GM03348 (cell line): ENCODE data around the gene TIGAR.

Experiments used
- DNase-seq: peaks from one replicate; pipeline ENCODE4 v3.0.0; 2012; ENCODE audit warnings: low spot score

TIGAR gene

DNA sequence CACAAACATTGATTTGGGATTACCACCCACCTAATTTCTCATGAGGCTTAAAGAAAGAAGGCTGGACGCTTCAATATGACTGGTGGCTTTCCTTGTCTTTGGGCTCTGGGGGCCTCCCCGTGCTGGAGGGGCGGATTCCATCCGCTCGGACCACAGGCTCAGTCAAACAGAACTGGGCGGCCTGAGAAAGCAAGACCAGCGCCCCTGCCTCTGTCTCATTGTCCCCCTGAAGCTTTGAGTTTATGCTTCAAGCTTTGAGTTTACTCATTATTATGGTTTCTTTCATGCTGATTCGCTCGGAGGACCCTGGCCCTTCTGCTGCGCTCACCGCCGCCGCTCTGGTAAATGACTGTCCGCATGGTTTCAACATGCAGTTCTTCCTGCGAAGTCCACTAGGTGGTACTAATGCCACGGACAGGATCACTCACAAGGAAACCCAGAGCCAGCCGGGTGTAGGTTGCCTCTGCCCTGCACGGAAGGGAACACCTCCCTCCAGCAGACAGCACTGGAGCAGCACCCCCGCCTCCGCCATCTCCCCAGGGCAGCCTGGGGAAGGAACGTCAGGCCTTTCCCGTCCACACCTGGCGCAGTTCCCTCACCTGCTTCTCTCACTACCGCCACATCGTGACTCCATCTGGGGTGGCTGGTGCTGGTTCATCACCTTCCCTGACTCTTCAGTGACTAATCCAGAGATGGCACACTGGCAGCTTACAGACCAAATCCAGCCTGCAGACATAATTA, 13.2 kb upstream of the TIGAR start:
- DNase-seq: peak; percentile 84

DNA sequence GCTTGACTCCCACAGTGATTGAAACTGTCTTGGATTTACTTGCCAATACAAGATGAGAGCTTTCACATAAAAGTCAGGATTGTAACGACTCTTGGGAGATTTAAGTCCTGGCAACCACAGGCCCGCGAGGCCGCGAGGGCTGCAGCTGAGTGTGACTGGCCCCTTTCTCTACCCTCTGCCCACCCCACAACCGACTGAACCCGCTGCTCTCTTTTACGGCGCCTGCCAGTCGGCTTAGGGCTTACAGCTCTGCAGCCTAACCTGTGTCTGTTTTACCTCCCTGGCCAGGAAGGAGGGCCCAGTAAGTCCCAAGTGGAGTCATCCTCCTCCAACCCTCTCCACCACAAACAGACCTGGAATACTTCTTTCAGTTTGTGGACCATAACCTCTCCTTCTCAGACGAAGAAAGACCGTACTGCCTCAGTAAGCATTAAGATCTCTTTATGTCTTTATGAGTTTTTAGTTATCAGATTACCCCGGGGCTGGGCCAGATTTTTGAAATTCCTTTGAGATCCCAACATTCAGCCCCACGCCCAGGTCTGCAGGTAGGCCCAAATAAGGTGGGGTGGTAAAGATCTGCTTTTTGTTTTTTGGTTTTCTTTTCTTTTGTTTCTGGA, 12.6 kb upstream of the TIGAR start:
- DNase-seq: no peak

DNA sequence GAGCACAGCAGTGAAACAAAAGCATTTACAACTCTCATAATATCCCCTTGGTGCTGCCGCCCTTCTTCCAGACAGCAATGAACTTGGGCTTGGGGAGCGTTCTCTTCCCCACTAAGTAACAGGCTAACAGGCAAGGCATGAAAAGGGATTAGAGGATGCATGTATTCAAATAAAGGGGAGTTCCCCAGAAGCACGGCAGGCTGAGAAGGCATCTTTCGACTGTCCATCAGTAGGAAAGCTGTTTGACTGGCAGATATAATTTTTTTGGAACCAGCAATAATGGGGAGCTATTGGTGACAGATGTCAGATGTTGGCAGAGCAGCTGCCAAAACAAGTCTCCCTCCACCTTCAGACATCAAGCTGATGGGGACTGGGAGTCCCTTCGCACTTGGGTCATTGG, 9.2 kb upstream of the TIGAR start:
- DNase-seq: no peak

DNA sequence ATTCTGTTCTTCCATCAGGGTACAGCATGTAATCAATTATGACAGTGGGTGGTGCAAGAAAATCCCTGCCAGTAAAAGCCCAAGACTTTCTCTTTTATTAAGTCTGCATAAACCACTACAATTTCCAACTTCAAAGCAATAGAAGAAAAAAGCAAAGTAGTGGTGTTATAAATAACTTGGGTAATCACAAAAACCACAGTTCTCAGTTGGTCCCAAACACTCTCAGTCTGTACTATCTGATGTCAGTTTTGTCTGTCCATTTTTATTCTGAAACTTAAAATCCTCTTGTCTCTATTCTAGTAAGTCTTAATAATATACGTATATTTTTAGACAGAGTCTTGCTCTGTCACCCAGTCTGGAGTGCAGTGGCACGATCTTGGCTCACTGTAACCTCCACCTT, 8.8 kb upstream of the TIGAR start:
- no peak for DNase-seq

DNA sequence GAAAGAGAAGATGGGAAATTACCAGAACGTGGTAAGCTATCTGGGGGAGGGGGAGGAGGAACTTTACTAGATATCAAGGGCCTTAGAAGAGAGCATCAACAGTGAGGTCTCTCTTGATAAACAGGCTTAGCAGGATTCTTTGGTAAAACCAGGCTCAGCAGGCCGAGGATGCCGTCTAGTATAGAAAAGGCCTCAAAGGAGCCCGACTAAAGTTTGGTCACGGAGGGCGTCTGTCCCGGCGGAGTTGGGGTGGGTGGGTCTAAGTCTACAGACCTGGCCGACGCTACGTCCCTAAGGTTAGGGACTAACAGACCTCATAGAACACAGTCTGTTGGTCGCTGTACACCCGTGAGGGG, 538 bp upstream of the TIGAR start:
- DNase-seq: no peak

DNA sequence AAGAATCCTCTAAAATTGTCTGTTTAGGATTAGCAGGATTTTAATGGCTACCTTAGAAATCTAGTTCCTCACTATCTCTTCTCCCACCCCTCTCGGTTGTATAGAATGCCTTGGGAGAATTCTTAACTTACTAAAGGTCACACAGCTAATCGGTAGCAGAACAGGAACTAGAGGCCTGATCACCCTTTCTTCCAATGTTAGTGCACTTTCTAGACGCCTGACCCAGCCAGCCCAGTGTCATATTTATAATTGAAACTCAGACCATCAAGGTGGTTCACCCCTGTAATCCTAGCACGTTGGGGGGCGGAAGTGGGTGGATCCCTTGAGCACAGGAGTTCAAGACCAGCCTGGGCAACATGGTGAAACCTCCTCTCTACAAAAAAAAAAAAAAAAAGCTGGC, 1.7 kb downstream of the TIGAR start:
- DNase-seq: no peak

DNA sequence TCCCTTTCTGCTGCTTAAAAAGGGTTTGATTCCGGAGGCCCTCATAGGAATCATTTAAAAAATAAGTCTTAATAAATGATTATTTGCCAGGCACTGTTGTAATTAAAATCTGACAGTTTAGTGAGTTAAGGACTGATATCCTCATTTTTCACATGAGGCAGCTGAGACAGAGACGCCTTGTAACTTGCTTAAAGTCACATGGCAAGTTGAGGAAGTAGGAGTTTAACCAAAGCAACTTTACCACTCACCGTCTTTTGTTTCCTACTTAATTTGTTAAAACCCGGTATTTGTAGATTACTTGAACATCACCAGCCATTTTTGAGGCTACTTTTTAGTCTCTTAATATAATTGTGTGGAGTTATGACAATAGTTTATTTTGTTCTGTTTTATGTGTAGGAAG, 2.4 kb downstream of the TIGAR start:
- DNase-seq: no peak

DNA sequence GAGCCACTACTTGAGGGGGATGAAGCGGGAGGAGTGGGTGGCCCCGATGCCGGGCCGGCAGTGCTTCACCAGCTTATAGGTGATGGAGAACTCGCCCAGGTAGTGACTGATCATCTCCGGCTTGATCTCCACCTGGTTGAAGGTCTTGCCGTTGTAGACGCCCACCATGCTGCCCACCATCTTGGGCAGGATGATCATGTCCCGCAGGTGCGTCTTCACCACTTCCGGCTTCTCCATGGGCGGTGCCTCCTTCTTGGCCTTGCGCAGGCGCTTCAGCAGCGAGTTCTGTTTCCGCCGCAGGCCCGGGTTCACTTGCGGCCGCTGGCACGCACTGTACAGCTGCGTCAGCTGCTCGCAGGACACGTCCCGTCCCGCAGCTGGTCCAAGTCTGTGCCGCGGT, 3.4 kb downstream of the TIGAR start:
- DNase-seq: no peak

DNA sequence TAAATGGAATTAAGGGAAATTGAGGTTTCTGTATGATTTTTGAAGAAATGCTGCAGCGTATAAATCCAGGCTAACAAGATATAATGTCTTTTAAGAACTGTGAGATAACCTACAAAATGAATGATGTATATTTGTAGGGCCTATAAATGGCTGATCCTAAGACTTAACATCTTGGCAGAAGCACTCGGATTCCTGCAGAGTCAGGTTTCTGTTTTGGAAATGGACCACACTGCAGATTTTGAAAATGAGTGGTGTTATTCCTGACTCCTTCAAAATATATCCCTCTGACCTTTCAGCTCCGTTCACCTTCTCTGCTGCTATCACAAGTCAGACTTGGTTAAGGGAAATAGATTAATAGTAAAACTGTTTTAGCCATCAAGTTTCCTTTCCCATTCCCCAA, 5.0 kb downstream of the TIGAR start:
- no peak for DNase-seq

DNA sequence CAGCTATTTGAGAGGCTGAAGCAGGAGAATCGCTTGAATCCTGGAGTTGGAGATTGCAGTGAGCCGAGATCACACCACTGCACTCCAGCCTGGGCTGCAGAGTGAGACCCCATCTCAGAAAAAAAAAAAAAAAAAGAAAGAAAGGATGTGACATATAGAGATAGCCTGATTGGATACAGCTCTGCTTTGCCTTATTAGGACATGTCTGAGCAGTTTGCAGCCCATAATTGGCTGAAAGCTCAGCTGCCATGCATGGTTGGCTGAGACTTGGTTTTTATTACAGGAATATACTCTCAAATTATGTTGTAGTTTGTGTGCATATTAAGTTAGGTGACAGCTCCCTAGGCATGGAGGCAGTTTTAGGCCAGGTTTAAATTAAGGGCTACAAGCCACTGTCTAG, 6.3 kb downstream of the TIGAR start:
- no peak for DNase-seq

DNA sequence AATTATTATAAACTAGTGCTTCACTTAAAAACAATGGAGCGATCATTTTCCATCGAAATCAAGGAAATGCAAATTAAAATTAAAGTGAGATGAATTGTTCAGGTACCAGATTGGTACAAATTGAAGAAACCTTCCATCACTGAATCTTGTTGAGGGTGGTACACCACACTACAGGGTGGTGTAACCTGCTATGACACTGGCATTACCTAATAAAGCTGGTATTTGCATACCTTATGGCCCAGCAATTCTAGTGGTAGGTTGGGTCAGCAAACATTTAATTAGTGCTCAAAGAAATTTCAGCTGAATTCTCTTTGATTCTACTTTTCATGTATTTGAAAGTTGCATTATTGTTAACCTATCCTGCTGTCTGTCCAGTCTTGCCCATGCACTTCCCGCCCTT, 9.2 kb downstream of the TIGAR start:
- DNase-seq: no peak

DNA sequence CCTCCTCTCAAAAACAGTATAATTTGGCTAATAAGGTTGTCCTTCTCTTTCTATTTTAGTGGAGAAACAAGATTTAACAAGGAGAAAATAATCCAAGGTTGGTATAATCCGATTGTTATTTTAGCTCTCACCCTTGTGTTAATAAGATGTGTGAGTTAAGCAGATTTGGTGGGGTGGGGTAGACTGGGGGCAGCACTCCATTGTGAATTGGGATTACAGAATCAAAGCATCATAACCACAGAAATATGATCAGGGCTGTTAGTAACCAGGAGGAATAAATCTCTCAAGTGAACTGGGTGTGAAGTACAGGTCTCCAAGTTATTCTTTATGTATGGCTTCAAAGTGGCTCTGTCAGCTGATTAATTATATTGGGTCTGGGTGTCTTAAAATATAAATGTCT, 10.2 kb downstream of the TIGAR start:
- DNase-seq: no peak

DNA sequence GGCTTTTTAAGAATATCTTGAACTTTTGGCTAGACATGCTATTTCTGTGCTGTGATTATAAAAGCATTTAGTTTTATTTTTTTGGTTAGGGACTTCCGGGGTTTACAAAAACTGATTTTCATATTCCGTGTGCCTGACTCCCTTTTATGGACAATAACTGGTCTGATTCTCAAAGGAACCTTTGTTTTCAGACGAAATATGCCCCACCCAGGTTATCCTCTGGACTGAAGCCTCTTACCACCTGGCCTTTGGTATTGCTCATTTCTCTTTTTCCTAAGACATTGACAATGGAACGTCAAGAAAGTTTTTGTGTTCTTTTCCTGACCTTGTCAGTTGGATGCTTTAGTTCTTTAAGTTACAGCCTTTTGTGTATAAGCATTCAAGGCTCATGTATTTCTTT, 10.8 kb downstream of the TIGAR start:
- DNase-seq: no peak

DNA sequence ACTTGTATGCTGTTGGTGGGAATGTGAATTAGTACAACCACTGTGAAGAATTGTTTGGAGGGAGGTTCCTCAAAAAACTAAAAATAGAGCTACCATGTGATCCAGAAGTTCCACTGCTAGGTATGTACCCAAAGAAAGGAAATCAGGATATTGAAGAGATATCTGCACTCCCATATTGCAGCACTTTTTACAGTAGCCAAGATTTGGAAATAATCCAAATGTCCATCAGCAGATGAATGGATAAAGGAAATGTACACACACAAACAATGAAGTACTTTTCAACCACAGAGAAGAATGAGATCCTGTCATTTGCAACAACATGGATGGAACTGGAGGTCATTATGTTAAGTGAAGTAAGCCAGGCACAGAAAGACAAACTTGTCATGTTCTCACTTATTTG, 25.9 kb downstream of the TIGAR start:
- DNase-seq: no peak

DNA sequence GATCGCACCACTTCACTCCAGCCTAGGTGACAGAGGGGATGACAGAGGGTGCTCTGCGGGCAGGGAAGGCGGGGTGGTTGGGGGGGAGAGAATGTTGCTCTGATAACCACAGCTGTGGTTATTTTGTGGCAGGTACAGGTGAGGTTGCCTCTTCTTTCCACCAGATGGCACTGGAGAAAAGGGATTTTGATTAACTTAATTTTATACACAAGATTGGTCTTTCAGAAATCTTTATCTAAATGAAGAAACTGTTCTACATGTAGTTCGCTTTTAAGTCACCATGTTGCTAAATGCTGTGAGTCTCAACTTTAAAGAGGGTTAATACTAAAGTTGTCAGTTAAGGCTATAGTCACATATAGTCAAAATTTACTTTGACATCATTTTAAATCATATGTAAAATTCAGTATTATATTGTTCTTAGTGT, 32.8 kb downstream of the TIGAR start:
- no peak for DNase-seq

DNA sequence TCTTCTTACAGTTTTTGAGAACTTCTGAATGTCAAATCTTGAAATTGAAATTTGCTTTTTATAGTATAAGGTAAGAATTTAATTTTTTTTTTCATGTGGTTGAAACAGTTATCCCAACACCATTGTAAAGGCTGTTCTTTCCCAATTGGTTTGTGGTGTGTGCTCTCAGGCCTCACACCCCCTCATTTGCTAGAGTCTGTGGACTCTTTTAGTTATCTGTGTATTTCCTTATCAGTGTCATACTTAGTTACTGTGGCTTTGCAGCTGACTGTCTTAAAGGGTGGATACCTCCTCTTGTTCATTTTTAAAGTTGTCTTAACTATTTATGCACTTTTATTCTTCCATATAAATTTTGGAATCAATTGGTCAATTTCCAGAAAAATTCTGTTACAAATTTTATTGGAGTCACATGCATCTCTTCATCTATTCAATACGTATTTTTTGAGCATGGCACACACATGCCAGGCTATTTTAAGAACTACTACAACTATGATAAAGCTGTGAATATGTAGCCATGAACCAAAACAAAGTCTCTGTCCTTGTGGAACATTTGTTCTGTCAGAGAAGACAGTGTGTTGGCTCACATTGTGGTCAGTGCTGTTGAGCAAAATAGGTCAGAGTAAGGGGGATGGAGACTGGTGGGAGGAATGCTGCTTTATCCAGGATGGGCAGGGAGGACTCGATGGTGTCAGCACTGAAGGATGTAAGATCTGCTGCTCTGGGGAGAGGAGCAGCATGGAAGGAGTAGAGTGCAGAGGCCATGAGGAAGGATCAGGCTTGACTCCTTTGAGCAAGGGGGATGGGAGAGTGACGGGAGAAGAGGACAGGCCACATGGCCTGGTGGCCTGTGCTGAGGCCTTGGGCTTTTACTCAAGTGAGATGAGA, 34.4 kb downstream of the TIGAR start:
- no peak for DNase-seq

DNA sequence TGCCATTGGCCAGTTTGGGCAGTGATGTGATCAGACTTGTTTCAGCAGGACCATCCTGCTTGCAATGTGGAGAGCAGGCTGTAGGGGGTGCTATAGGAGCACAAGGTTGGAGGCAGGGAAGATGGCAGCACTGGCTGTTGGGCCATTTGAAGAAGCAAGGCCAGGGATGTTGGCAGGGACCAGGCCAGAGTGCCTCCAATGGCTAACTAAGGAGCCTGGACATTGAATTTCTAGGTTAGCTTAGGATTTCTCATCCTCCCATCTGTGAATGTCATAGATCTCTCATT, 35.0 kb downstream of the TIGAR start:
- no peak for DNase-seq

DNA sequence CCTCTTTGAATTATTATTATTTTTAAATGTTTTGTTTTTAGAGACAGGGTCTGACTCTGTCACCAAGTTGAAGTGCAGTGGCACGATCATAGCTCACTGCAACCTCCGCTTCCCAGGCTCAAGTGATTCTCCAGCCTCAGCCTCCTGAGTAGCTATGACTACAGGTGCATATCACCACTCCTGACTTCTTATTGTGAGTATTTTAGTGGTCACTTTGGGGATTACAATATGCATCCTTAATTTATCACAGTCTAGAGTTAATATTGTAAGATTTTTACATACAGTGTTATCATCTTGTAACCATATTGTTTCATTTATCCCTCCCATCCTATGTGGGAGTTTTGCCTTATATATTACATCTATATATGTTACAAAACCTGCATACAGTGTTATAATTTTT, 45.1 kb downstream of the TIGAR start:
- DNase-seq: no peak

DNA sequence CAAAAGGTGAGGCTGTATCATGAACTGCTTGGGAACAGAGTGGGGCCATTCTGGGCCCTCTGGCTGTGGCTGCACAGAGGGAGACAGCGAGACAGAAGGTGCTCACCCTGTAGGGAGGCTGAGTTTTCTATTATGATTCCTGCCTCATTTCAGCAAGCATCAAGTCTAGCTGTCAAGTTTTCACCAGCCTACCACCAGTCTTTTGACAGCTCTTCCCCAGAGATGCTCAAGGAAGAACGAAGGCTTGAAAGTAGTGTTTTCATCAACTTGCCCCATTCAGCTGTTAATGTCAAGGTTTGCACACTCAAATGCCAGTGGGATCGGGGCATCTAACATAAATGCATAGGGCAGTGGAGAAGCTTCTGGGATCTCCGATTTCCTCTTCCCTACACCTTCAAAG, 48.5 kb downstream of the TIGAR start:
- no peak for DNase-seq

DNA sequence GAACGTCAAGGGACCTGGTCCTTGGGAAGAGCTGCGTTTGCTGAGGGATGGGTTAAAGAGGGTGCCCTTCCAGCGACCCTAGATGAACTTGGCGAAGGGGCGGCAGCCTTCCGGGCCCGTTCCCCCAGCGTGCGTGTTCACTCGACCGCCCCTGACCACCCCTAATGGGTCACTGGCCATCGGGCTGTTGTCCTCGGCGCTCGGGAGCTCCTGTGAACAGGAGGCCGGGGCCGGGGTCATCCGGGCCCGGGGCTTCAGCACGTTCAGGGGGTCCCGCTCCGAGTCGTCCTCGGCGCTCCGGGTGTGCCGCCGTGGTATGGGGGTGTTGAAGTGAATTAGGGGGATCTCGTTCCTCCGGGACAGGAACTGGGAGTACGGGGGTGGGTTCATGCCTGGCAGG, 49.3 kb downstream of the TIGAR start:
- DNase-seq: no peak

DNA sequence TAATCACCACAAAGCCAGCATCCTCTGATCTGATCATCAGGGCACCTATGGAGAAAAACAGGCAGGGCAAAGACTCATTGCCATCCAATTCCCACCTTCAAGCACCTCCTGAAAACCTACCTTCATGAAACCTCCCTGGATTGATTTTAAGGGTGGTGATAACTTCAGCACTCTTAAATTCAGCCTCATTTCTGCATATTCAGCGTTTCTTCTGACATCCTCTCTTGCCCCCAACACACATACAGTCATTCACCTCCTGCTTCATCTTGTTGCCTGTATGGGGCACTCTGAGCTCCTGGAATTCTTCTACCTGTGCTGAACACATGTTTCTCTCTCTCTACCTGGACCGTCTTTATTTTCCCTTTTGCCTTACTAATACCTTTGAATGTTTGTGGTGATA, 51.6 kb downstream of the TIGAR start:
- DNase-seq: no peak

DNA sequence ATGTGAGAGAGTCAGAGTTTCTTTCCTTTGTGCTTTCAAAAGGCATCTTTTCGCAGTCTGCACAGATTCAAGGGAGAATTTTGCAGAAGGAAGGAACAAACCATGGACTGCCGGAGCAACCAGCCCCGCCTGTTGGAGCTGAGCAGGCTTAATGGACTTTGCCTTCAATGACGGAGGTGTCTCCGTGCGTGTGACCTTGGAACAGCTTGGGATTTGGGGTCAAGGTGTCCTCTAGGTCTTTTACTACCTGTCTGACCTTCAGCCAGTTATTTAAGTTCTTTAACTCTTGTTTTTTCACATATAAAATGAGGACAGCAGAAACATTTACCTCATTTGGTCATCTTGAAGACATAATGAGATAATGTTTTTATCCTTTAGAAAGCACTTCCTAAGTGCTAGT, 54.4 kb downstream of the TIGAR start:
- DNase-seq: no peak

DNA sequence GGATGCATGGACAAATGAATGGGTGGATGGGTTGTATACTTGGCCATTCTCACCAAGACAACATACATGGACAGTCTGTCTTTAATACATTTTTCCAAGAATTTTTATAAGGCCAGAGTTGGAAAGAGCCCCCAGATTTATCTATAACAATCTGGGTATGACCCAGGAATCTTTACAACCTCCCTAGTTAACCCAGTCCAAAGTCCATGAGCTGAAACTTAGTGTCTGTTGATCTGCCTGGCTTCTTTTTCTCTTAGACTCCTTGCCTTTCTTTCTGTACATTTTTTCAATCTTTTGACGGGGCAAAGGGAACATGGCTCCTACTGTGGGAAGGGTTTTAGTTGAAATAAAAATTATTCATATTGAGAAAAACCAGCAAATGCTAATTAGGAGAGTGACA, 57.8 kb downstream of the TIGAR start:
- no peak for DNase-seq

DNA sequence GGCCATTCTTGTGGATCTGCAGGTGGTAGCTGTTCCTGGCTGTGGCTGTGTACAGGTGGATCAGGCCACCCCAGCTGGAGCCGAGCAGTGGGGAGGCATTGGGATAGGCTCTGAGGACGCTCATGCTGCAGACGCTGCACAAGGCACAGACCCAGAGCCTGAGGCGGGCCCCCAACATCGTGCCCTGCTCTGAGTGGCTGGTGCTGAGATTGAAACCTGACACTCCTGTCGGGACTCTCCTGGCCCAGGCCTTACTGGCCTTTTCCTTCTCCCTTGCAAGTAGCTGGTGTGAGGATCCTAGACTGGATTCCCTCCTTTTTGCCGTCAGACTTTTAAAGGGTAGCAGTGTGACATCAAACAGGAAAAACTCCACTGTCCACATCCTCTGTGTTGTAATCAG, 58.4 kb downstream of the TIGAR start, which contains the start of gene FGF23:
FGF23 (minus strand) TSS at position 308 of the 400 bp plus-strand sequence; CDS start at position 178, 130 bp downstream.
- peak; percentile 24 for DNase-seq
